Upper lobe of right lung (tissue), 1 donor: ENCODE results near the gene ST8SIA4. TPM values are rescaled to one million over a fixed set of nuclear protein-coding genes. Genes with fewer than 3 reads are reported as not detected.

Source experiments
- ATAC-seq: fragments of 200-7000 bp; cut with Tn5 transposase; one replicate; pipeline ENCODE4 v1.9.1; 2020; ENCODE audit warnings: mild to moderate bottlenecking, moderate library complexity
- DNase-seq: peaks from one replicate; pipeline ENCODE4 v3.0.0-alpha.2; 2020
- H3K27ac ChIP-seq: fragments of 200-600 bp; one replicate; pipeline ENCODE4 v1.8.0; 2022
- H3K27me3 ChIP-seq: fragments of 200-600 bp; one replicate; pipeline ENCODE4 v1.8.0; 2022; ENCODE audit warnings: mild to moderate bottlenecking
- H3K36me3 ChIP-seq: fragments of 200-600 bp; one replicate; pipeline ENCODE4 v1.8.0; 2022
- H3K4me1 ChIP-seq: fragments of 200-600 bp; one replicate; pipeline ENCODE4 v1.8.0; 2022
- H3K4me3 ChIP-seq: fragments of 200-600 bp; one replicate; pipeline ENCODE4 v1.8.0; 2022; ENCODE audit warnings: mild to moderate bottlenecking
- H3K9me3 ChIP-seq: fragments of 200-600 bp; one replicate; pipeline ENCODE4 v1.8.0; 2022
- CTCF ChIP-seq: fragments of 200-600 bp; IDR thresholded peaks from one replicate; pipeline ENCODE4 v1.8.0; 2022; ENCODE audit warnings: antibody characterized with exemption
- intact Hi-C: fragments of 100-400 bp; cut with DNase I; formaldehyde crosslinking; loops from one replicate; pipeline ENCODE4 v1.11.0; 2022
- total RNA-seq: library from RNA; stranded (reverse); fragmentation: NEBNext Ultra II Directional; extraction: Animal tissue kit (Norgen Biotek cat#: 25700); gene quantifications from one replicate; pipeline ENCODE4 v1.2.1, GENCODE V29; 2021
- donor health status: DM: no; HTN: yes; CAD: no; lungs with severe emphysema.

ST8SIA4 gene
- total RNA-seq, 1 donor from 2014 or later = 17.8 TPM

GRCh38 chr5:100904259-100904861 is 1.3 kb upstream of the ST8SIA4 start:
- no peaks in the 10 kb centered on the region for H3K36me3 ChIP-seq
- no peaks in the 10 kb centered on the region for H3K27me3 ChIP-seq
- DNase-seq (peak; percentile 50), ATAC-seq (peak; percentile 12)
- H3K9me3 ChIP-seq = no peaks in the 10 kb centered on the region
- peak overlapping the region; percentile 55 for H3K4me3 ChIP-seq
- TF ChIP-seq CTCF = no peak
- H3K4me1 ChIP-seq = peaks cover 5% of the 10 kb centered on the region
- peak overlapping the region; percentile 88 for H3K27ac ChIP-seq
- intact Hi-C loops = no loop called here

GRCh38 chr5:100902440-100903038 is 543 bp downstream of the ST8SIA4 start:
- TF ChIP-seq CTCF = no peak
- H3K4me3 ChIP-seq = peak overlapping the region; percentile 55
- peak overlapping the region; percentile 88 for H3K27ac ChIP-seq
- H3K9me3 ChIP-seq = no peaks in the 10 kb centered on the region
- H3K4me1 ChIP-seq = peaks cover 5% of the 10 kb centered on the region
- intact Hi-C loops = no loop called here
- DNase-seq = no peak
- no peak for ATAC-seq
- no peaks in the 10 kb centered on the region for H3K36me3 ChIP-seq
- no peaks in the 10 kb centered on the region for H3K27me3 ChIP-seq

GRCh38 chr5:100901821-100902341 is 1.2 kb downstream of the ST8SIA4 start:
- Histone ChIP-seq H3K4me3 (peak overlapping the region; percentile 55), H3K36me3 (no peaks in the 10 kb centered on the region), H3K4me1 (peaks cover 5% of the 10 kb centered on the region), H3K9me3 (no peaks in the 10 kb centered on the region), H3K27ac (peak overlapping the region; percentile 88), H3K27me3 (no peaks in the 10 kb centered on the region)
- intact Hi-C loops = no loop called here
- no peak for TF ChIP-seq CTCF
- peak; percentile 61 for ATAC-seq
- no peak for DNase-seq

DNA sequence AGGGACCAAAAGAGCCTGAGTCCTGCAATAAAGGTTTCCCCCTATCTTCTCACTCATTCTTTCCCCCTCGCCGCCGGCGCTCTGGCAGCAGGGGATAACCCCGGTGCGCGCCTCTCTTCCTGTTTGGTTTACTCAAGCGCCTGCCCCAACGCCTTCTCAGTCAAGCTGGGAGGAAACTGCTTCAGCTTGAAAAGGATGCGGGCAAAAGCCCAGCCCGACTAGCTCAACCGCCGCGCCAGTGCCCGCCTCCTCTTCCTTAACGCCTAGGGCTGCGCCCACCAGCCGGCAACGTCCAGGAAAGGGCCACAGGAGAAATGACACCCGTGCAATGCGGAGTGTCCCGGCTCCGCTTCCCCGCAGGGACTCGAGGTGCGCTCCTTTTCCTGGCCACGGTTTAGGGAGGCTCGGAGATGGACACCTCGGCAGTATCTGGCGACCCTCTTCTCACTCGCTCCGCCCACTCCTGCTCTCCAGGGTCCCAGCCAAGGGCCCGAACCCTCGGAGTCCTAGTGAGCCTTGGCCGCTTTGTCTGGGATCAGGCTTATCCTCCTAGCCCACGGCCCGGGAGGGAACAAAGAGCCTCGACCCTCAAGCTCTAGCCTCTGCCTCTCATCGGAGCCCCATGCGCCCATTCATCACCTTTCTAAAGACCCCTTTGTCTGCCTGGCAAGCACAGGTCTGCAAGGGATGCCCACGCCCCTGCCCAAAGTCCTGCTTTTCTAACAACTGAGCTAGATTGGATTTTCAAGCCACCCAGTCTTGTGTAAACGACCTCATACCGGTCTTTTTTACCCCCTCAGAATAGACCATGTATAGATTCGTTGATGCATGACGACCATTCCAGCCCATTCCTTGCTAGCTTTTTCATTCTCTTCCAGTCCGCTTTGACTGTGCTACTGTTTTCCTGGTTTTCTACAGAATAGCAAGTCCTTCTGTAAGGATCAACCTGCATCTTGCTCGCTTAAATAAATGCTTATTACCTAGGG is 2.0 kb downstream of the ST8SIA4 start:
- peaks cover 5% of the 10 kb centered on the region for H3K4me1 ChIP-seq
- DNase-seq (peak; percentile 86), ATAC-seq (peak; percentile 74)
- no peaks in the 10 kb centered on the region for H3K27me3 ChIP-seq
- peak overlapping the region; percentile 88 for H3K27ac ChIP-seq
- peak overlapping the region; percentile 55 for H3K4me3 ChIP-seq
- no peaks in the 10 kb centered on the region for H3K9me3 ChIP-seq
- TF ChIP-seq CTCF = no peak
- intact Hi-C loops = no loop called here
- H3K36me3 ChIP-seq = no peaks in the 10 kb centered on the region

- intact Hi-C loops = no loop called here
- Histone ChIP-seq H3K4me1 (peaks cover 5% of the 10 kb centered on the region), H3K4me3 (peak overlapping the region; percentile 55), H3K27ac (peak overlapping the region; percentile 88), H3K27me3 (no peaks in the 10 kb centered on the region), H3K36me3 (no peaks in the 10 kb centered on the region), H3K9me3 (no peaks in the 10 kb centered on the region)
- ATAC-seq (peak; percentile 43), DNase-seq (peak; percentile 66)
- TF ChIP-seq CTCF = peak; percentile 47
Measured at GRCh38 chr5:100900142-100900795, 2.8 kb downstream of the ST8SIA4 start.
